IPS DF 4.7 (cell line): Measurements from ENCODE around the gene NFATC1.
A peak's percentile ranks its signal among the peaks of the same experiment; 100 is the strongest.

Experiments
- DNase-seq: peaks from one replicate; pipeline ENCODE4 v3.0.0-alpha.2; 2013; ENCODE audit warnings: low spot score; ENCODE audit errors: extremely low read depth

Gene NFATC1

GRCh38 chr18:79552140-79552631, 156.5 kb downstream of the NFATC1 start:
- no peak for DNase-seq

- DNase-seq = no peak
Observed at GRCh38 chr18:79552696-79553095, 157.0 kb downstream of the NFATC1 start.

- no peak for DNase-seq
Observed at GRCh38 chr18:79553154-79553553, 157.4 kb downstream of the NFATC1 start.

- DNase-seq = no peak
Observed at GRCh38 chr18:79553696-79554095, 158.0 kb downstream of the NFATC1 start.

GRCh38 chr18:79554321-79554720, 158.6 kb downstream of the NFATC1 start:
- DNase-seq = no peak

GRCh38 chr18:79554945-79555645, 159.4 kb downstream of the NFATC1 start:
- DNase-seq = no peak

- no peak for DNase-seq
Observed at GRCh38 chr18:79555885-79556284, 160.2 kb downstream of the NFATC1 start.

GRCh38 chr18:79556829-79557585, 161.3 kb downstream of the NFATC1 start:
- DNase-seq = no peak

GRCh38 chr18:79558196-79558932, 162.6 kb downstream of the NFATC1 start:
- DNase-seq = no peak

GRCh38 chr18:79558933-79559416, 163.2 kb downstream of the NFATC1 start:
- no peak for DNase-seq

GRCh38 chr18:79559436-79559835, 163.7 kb downstream of the NFATC1 start:
- DNase-seq = no peak

GRCh38 chr18:79560042-79560860, 164.5 kb downstream of the NFATC1 start:
- no peak for DNase-seq

GRCh38 chr18:79560861-79561210, 165.1 kb downstream of the NFATC1 start:
- no peak for DNase-seq

- no peak for DNase-seq
Observed at GRCh38 chr18:79563949-79564348, 168.2 kb downstream of the NFATC1 start.

- DNase-seq = no peak
Observed at GRCh38 chr18:79564441-79564840, 168.7 kb downstream of the NFATC1 start.

GRCh38 chr18:79566771-79567431, 171.2 kb downstream of the NFATC1 start:
- DNase-seq = no peak

- DNase-seq = peak; percentile 41
Observed at GRCh38 chr18:79567481-79568147, 171.9 kb downstream of the NFATC1 start.

GRCh38 chr18:79568543-79569205, 172.9 kb downstream of the NFATC1 start:
- no peak for DNase-seq

GRCh38 chr18:79569720-79570119, 174.0 kb downstream of the NFATC1 start:
- DNase-seq = no peak
